ENCODE measurements around the gene FXR2. TPM values are rescaled to one million over a fixed set of nuclear protein-coding genes. Genes with fewer than 3 reads are reported as not detected.
"Not testable (repeated sequence)": the region's sequence is repeated elsewhere in the genome, so short reads cannot be mapped to it uniquely, and the experiment has no call there.

FXR2 gene
- polyA plus RNA-seq, 1 donor (not counting 4 experiments of a cell fraction or from before 2014, with no cell fraction given), result 30.6 TPM

- H3K4me3 ChIP-seq (ENCODE audit: control insufficient read depth in 2 of 3, extremely low read depth in 1 of 3, insufficient read depth in 2 of 3, low read depth in 1 of 3, low read length in 3 of 3), result no peak overlapping the region
- H3K9ac ChIP-seq (ENCODE audit: control insufficient read depth, extremely low read depth, insufficient read depth, low read length), result no peak overlapping the region
- DNase-seq (ENCODE audit: low read depth, low spot score) (no peak), FAIRE-seq (no peak)
- H3K4me2 ChIP-seq (ENCODE audit: control insufficient read depth, extremely low read depth, insufficient read depth, low read depth, low read length), result no peak overlapping the region
- no peaks in the 10 kb centered on the region for H3K9me3 ChIP-seq (ENCODE audit: control insufficient read depth, low read depth, low read length)
- no peak overlapping the region for H2AFZ ChIP-seq (ENCODE audit: control insufficient read depth, low read length)
- H4K20me1 ChIP-seq (ENCODE audit: control insufficient read depth, extremely low read depth, insufficient read depth, low read length), result peaks cover 3% of the 10 kb centered on the region
- H3K27me3 ChIP-seq (ENCODE audit: control insufficient read depth, extremely low read depth, insufficient read depth, low read length), result no peaks in the 10 kb centered on the region
- H3K27ac ChIP-seq (ENCODE audit: control insufficient read depth, insufficient read depth, low read length), result no peak overlapping the region
- peaks cover 20% of the 10 kb centered on the region for H3K4me1 ChIP-seq (ENCODE audit: control insufficient read depth, extremely low read depth, insufficient read depth, low read length)
- TF ChIP-seq, protein P1, sequence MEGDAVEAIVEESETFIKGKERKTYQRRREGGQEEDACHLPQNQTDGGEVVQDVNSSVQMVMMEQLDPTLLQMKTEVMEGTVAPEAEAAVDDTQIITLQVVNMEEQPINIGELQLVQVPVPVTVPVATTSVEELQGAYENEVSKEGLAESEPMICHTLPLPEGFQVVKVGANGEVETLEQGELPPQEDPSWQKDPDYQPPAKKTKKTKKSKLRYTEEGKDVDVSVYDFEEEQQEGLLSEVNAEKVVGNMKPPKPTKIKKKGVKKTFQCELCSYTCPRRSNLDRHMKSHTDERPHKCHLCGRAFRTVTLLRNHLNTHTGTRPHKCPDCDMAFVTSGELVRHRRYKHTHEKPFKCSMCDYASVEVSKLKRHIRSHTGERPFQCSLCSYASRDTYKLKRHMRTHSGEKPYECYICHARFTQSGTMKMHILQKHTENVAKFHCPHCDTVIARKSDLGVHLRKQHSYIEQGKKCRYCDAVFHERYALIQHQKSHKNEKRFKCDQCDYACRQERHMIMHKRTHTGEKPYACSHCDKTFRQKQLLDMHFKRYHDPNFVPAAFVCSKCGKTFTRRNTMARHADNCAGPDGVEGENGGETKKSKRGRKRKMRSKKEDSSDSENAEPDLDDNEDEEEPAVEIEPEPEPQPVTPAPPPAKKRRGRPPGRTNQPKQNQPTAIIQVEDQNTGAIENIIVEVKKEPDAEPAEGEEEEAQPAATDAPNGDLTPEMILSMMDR (optimal IDR thresholded peaks at IDR 0.05 in 1 of 3, IDR thresholded peaks at IDR 0.05 in 1 of 3, conservative IDR thresholded peaks at IDR 0.05 in 1 of 3; ENCODE audit: extremely low read depth in 1 of 3, insufficient read depth in 2 of 3, low read length in 3 of 3), result no peak
- no peak for TF ChIP-seq EZH2 (IDR thresholded peaks at IDR 0.05; ENCODE audit: low read length)
- peaks cover 71% of the 10 kb centered on the region for H3K79me2 ChIP-seq (ENCODE audit: control insufficient read depth, insufficient read depth, low read length)
- dilution Hi-C loops (cut with MboI; ENCODE audit: extremely low pct_ligation_motif_present, low sequenced_read_pairs), result no loop called here
- H3K9me1 ChIP-seq (ENCODE audit: control insufficient read depth, extremely low read depth, insufficient read depth, low read length), result no peaks in the 10 kb centered on the region
- H3K36me3 ChIP-seq (ENCODE audit: control insufficient read depth in 2 of 2, extremely low read depth in 1 of 2, insufficient read depth in 2 of 2, low read length in 2 of 2), result peaks cover 0 to 11% of the 10 kb centered on the region in 2 experiments
Measured at GRCh38 chr17:7610641-7611040, 4.1 kb downstream of the FXR2 start.

- Histone ChIP-seq H3K79me2 (ENCODE audit: control insufficient read depth, insufficient read depth, low read length) (peaks cover 43% of the 10 kb centered on the region), H3K27me3 (ENCODE audit: control insufficient read depth, extremely low read depth, insufficient read depth, low read length) (no peaks in the 10 kb centered on the region), H3K36me3 (ENCODE audit: control insufficient read depth in 2 of 2, extremely low read depth in 1 of 2, insufficient read depth in 2 of 2, low read length in 2 of 2) (peaks cover 14 to 31% of the 10 kb centered on the region in 2 experiments), H3K4me3 (ENCODE audit: control insufficient read depth in 2 of 3, extremely low read depth in 1 of 3, insufficient read depth in 2 of 3, low read depth in 1 of 3, low read length in 3 of 3) (no peak overlapping the region), H3K4me1 (ENCODE audit: control insufficient read depth, extremely low read depth, insufficient read depth, low read length) (no peaks in the 10 kb centered on the region), H3K9ac (ENCODE audit: control insufficient read depth, extremely low read depth, insufficient read depth, low read length) (no peak overlapping the region), H3K4me2 (ENCODE audit: control insufficient read depth, extremely low read depth, insufficient read depth, low read depth, low read length) (no peak overlapping the region), H2AFZ (ENCODE audit: control insufficient read depth, low read length) (no peak overlapping the region), H3K9me1 (ENCODE audit: control insufficient read depth, extremely low read depth, insufficient read depth, low read length) (no peaks in the 10 kb centered on the region), H3K9me3 (ENCODE audit: control insufficient read depth, low read depth, low read length) (no peaks in the 10 kb centered on the region), H3K27ac (ENCODE audit: control insufficient read depth, insufficient read depth, low read length) (no peak overlapping the region), H4K20me1 (ENCODE audit: control insufficient read depth, extremely low read depth, insufficient read depth, low read length) (peaks cover 3% of the 10 kb centered on the region)
- no peak for FAIRE-seq
- no peak for DNase-seq (ENCODE audit: low read depth, low spot score)
- dilution Hi-C loops (cut with MboI; ENCODE audit: extremely low pct_ligation_motif_present, low sequenced_read_pairs), result no loop called here
- TF ChIP-seq, protein P1 (optimal IDR thresholded peaks at IDR 0.05 in 1 of 3, IDR thresholded peaks at IDR 0.05 in 1 of 3, conservative IDR thresholded peaks at IDR 0.05 in 1 of 3; ENCODE audit: extremely low read depth in 1 of 3, insufficient read depth in 2 of 3, low read length in 3 of 3), result no peak
- no peak for TF ChIP-seq EZH2 (IDR thresholded peaks at IDR 0.05; ENCODE audit: low read length)
Measured at GRCh38 chr17:7606280-7606679, 8.4 kb downstream of the FXR2 start.

- H3K9ac ChIP-seq (ENCODE audit: control insufficient read depth, extremely low read depth, insufficient read depth, low read length); H3K4me1 ChIP-seq (ENCODE audit: control insufficient read depth, extremely low read depth, insufficient read depth, low read length); H3K79me2 ChIP-seq (ENCODE audit: control insufficient read depth, insufficient read depth, low read length); dilution Hi-C loops (cut with MboI; ENCODE audit: extremely low pct_ligation_motif_present, low sequenced_read_pairs); H3K9me3 ChIP-seq (ENCODE audit: control insufficient read depth, low read depth, low read length); H4K20me1 ChIP-seq (ENCODE audit: control insufficient read depth, extremely low read depth, insufficient read depth, low read length); H3K27ac ChIP-seq (ENCODE audit: control insufficient read depth, insufficient read depth, low read length); H3K4me2 ChIP-seq (ENCODE audit: control insufficient read depth, extremely low read depth, insufficient read depth, low read depth, low read length); DNase-seq (ENCODE audit: low read depth, low spot score); H3K9me1 ChIP-seq (ENCODE audit: control insufficient read depth, extremely low read depth, insufficient read depth, low read length); H3K27me3 ChIP-seq (ENCODE audit: control insufficient read depth, extremely low read depth, insufficient read depth, low read length); H2AFZ ChIP-seq (ENCODE audit: control insufficient read depth, low read length); H3K4me3 ChIP-seq (ENCODE audit: control insufficient read depth in 2 of 3, extremely low read depth in 1 of 3, insufficient read depth in 2 of 3, low read depth in 1 of 3, low read length in 3 of 3): not testable (repeated sequence)
- FAIRE-seq, result peak; percentile 57
- H3K36me3 ChIP-seq (ENCODE audit: control insufficient read depth in 2 of 2, extremely low read depth in 1 of 2, insufficient read depth in 2 of 2, low read length in 2 of 2), result peaks cover 38 to 44% of the 10 kb centered on the region in 2 experiments
Measured at GRCh38 chr17:7597561-7597960, 17.1 kb downstream of the FXR2 start.
